GM13976 (cell line): ENCODE results near the gene MRPS31.
"Not testable (repeated sequence)": the region's sequence is repeated elsewhere in the genome, so short reads cannot be mapped to it uniquely, and the experiment has no call there.

ENCODE experiments used
- DNase-seq: peaks from one replicate; pipeline ENCODE4 v3.0.0; 2012; ENCODE audit warnings: low spot score
- in situ Hi-C: fragments of 300-500 bp; cut with MboI; formaldehyde crosslinking; loops from one replicate; pipeline ENCODE4 v1.12.0; 2022; ENCODE audit warnings: low sequenced_read_pairs, mixed read lengths, inconsistent platforms; ENCODE audit not compliant: unreplicated experiment
- TF ChIP-seq, protein P1 (sequence below): IDR thresholded peaks from 2 replicates; pipeline ENCODE4 v1.5.1; 2012; ENCODE audit warnings: borderline replicate concordance, mild to moderate bottlenecking; ENCODE audit not compliant: insufficient read depth; ENCODE audit errors: extremely low read depth, missing control alignments, control extremely low read depth

The MRPS31 gene

DNA sequence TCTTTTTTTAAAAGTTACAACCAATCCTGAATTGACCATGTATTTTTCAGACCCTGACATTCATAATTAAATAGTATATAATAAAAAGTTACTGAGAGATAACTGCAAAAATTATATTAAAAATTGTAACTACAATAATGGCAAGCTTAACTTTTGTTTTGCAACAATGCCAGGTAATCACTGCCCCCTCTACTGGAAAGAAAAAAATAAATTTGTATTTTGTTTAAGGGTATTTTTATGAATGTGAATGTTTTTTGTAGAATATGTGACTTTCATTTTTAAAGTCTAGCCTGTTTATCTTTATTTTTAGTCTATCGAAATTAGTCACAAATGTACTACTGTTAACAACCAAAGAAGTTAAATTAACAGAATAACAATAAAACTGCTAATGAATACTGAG is 21.7 kb downstream of the MRPS31 start:
- TF ChIP-seq, protein P1, sequence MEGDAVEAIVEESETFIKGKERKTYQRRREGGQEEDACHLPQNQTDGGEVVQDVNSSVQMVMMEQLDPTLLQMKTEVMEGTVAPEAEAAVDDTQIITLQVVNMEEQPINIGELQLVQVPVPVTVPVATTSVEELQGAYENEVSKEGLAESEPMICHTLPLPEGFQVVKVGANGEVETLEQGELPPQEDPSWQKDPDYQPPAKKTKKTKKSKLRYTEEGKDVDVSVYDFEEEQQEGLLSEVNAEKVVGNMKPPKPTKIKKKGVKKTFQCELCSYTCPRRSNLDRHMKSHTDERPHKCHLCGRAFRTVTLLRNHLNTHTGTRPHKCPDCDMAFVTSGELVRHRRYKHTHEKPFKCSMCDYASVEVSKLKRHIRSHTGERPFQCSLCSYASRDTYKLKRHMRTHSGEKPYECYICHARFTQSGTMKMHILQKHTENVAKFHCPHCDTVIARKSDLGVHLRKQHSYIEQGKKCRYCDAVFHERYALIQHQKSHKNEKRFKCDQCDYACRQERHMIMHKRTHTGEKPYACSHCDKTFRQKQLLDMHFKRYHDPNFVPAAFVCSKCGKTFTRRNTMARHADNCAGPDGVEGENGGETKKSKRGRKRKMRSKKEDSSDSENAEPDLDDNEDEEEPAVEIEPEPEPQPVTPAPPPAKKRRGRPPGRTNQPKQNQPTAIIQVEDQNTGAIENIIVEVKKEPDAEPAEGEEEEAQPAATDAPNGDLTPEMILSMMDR = no peak
- in situ Hi-C loops = no loop called here

DNA sequence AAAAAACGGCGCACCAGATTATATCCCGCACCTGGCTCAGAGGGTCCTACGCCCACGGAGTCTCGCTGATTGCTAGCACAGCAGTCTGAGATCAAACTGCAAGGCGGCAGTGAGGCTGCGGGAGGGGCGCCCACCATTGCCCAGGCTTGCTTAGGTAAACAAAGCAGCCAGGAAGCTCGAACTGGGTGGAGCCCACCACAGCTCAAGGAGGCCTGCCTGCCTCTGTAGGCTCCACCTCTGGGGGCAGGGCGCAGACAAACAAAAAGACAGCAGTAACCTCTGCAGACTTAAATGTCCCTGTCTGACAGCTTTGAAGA is 35.8 kb downstream of the MRPS31 start:
- DNase-seq, in situ Hi-C loops: not testable (repeated sequence)

More for the DNA sequence above, 21.7 kb downstream of the MRPS31 start:
- DNase-seq = no peak

DNA sequence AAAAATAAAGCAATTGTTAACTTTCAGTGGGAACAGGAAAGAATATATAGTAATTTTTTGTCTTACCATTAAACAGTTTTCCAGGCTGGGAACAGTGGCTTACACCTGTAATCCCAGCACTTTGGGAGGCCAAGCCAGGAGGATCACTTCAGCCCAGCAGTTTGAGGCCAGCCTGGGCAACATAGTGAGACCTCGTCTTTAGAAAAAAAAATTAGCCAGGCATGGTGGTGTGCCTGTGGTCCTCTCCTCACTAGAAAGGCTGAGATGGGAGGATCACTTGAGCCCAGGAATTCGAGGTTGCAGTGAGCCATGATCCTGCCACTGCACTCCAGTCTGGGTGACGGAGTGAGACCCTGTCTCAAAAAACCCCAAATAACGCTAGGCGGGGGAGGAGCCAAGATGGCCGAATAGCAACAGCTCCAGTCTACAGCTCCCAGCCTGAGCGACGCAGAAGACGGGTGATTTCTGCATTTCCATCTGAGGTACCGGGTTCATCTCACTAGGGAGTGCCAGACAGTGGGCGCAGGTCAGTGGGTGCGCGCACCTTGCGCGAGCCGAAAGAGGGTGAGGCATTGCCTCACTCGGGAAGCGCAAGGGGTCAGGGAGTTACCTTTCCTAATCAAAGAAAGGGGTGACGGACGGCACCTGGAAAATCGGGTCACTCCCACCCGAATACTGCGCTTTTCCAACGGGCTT is 36.3 kb downstream of the MRPS31 start:
- DNase-seq, in situ Hi-C loops: not testable (repeated sequence)

DNA sequence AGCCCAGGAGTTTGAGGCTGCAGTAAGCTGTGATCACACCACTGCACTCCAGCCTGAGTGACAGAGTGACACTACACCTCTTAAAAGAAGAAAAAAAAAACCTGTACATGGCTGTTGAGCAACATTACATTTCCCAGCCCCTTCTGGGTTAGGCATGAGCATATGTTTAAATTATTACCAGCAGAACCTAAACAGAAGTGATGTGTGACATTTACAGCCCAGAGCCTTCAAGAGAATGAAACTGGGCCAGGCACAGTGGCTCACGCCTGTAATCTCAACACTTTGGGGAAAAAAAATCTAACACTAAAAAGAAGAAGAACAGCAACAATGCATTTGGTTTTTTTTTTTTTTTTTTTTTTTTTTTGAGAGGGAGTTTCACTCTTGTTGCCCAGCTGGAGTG is 38.3 kb downstream of the MRPS31 start:
- in situ Hi-C loops = no loop called here
- DNase-seq = no peak
- TF ChIP-seq, protein P1 = no peak

DNA sequence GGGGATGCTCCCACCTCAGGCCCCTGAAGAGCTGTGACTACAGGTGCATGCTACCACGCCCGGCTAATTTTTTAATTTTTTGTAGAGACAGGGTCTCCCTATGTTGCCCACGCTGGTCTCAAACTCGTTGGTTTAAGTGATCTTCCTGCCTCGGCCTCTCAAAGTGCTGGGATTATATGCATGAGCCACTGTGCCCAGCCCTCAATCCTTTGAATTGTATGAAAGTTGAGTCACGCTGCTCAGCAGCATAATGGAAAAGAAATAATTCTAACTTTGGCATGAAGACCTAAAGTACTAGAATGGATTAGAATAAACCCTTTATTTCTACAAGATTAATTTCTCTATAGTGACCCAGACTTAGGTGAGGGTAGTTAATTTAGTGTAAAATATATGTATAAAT is 42.4 kb downstream of the MRPS31 start:
- in situ Hi-C loops = no loop called here
- TF ChIP-seq, protein P1 = no peak
- DNase-seq = no peak

DNA sequence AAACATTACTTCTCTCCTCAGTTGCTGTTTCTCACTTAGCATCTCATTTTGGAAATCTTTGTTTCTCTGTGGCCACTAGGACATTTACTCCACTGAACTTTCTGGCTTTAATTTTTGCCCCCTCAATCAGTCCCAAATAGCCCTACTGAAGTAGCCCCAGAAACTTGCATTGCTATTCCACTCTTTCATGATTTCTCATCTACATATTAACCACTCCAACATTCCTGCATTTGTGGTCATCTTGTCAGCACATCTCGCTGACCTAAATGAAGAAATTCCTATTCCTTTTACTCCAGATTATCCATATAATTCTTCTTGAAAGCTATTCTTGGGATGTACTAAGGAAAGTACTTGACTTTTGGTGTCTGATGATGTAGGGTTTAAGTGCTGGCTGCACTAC is 56.6 kb downstream of the MRPS31 start:
- DNase-seq, in situ Hi-C loops: not testable (repeated sequence)

DNA sequence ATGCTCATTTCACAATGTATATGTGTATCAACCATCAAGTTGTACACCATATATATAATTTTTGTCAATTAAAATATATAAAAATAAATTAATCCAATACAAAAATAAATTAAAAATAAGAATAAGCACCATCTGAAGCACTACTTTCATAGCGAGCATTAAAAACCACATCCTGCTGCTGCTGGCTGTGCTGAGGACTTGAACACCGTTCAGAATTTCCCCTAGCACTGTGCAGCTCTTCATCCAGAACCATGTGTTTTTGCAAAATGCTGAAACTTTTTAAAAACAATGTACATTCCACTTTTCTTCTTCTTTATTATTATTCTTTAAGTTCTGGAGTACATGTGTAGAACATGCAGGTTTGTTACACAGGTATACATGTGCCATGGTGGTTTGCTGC is 64.6 kb downstream of the MRPS31 start:
- in situ Hi-C loops = no loop called here
- TF ChIP-seq, protein P1 = no peak
- no peak for DNase-seq

DNA sequence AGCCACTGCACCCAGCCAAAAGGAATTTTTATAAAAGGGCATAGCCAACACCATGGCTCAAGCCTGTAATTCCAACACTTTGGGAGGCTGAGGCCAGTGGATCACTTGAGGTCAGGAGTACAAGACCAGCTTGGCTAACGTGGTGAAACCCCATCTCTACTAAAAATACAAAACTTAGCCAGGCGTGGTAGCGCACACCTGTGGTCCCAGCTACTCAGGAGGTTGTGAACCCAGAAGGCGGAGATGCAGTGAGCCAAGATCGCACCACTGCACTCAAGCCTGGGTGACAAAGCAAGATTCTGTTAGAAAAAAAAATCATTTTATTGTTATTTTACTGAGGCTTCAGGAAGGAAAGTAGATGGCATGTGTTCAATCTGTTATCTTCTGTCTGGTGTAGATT is 73.3 kb downstream of the MRPS31 start:
- in situ Hi-C loops = loop anchor here (10.0 to 25.0 kb wide), 2 partner anchors 67 to 635 kb away; no protein-coding TSS in a partner anchor
- DNase-seq = no peak
- TF ChIP-seq, protein P1 = no peak

DNA sequence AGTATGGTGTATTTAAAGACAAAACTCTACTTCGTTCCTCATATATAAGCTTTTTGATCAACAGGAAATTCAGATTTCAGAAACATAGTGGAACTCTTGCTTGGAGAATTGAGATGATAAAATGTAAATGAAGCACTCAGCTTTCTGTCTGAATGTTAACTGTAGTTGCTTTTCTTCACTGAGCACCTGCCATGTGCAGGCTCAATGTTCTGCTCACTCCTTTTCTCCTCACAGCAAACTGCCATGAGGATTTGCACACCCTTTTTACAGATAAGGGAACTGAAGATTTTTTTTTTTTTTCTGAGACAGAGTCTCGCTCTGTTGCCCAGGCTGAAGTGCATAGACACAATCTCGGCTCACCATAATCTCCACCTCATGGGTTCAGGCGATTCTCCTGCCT is 76.6 kb downstream of the MRPS31 start:
- TF ChIP-seq, protein P1 = no peak
- in situ Hi-C loops = loop anchor here (10.0 to 25.0 kb wide), 2 partner anchors 70 to 632 kb away; no protein-coding TSS in a partner anchor

More for the DNA sequence above, 76.6 kb downstream of the MRPS31 start:
- DNase-seq = no peak
